ENCODE measurements around the gene NECTIN4. TPM values are rescaled to one million over a fixed set of nuclear protein-coding genes. Genes with fewer than 3 reads are reported as not detected.

Gene NECTIN4
- total and polyA plus RNA-seq, 10 of the 15 experiments (the other 5 are each of a cell fraction or from before 2014, with no cell fraction given), result 2.8 to 8.7 (median 3.7) TPM

DNA sequence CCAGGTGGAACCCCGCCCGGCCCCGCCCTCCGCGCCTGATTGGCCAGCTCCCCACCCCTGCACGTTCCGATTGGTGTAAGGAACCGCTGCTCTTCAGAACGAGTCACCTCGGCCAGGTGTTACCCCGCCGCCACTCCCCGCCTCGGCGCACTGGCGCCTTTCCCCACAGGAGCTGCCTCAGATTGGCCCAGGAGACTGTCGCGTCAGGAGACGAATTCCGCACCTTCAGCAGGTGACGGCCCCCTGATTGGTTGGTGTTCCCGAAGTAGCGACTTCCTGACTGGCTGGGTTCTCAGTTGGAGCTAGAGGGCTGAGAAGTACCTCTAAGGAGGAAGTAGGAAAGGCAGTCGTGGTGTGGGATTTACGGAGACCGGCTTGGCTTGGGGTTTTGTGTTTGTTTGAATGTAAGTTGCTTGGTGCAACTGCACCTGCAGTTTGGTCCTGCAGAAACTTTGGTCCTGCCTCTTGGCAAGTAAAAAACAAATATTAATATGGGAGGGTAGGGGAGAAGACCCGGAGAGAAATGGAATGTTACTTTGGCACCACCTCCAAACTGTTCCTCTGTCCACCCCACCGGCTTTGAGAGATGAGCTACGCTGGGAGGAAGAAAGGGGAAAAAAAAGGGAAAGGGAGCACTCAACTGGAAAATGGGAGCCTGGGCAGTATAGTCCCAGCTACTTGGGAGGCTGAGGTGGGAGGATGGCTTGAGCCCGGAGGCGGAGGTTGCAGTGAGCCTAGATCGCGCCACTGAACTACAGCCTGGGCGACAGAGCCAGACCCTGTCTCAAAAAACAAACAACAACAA, 68.0 kb downstream of the NECTIN4 start:
- peak; percentile 59 for FAIRE-seq
- Histone ChIP-seq H3K27me3 (replicated peaks in 1 of 2; ENCODE audit: control insufficient read depth in 2 of 2, insufficient read depth in 2 of 2, low read length in 1 of 2) (no peaks in the 10 kb centered on the region), H3K4me2 (ENCODE audit: control insufficient read depth, insufficient read depth) (peak overlapping the region; percentile 88), H4K20me1 (ENCODE audit: control insufficient read depth, insufficient read depth) (no peaks in the 10 kb centered on the region), H3K27ac (ENCODE audit: control insufficient read depth, insufficient read depth) (peak overlapping the region; percentile 33), H3K4me1 (ENCODE audit: control insufficient read depth, insufficient read depth, low read length) (peaks cover 19% of the 10 kb centered on the region), H3K36me3 (ENCODE audit: control insufficient read depth in 2 of 2, insufficient read depth in 2 of 2, low read length in 1 of 2) (no peaks in the 10 kb centered on the region), H2AFZ (ENCODE audit: control insufficient read depth, low read depth, low read length) (peak overlapping the region; percentile 83), H3K79me2 (ENCODE audit: control insufficient read depth, insufficient read depth, low read length) (peaks cover 34% of the 10 kb centered on the region), H3K9me3 (replicated peaks; ENCODE audit: control insufficient read depth, insufficient read depth, low read length) (no peaks in the 10 kb centered on the region; the same call in 1 of the 3 replicates), H3K9ac (ENCODE audit: control insufficient read depth, insufficient read depth, low read length) (peak overlapping the region; percentile 68), H3K4me3 (peak overlapping the region; percentile 75)
- in situ Hi-C loops (cut with MboI), result no loop called here
- ChIA-PET POLR2A (interaction anchor here (0.6 to 2.9 kb wide), 17 partner anchors 8 to 134 kb away, joined by 3 to 36 read pairs (median 7); partner anchors contain the start of genes ARHGAP30, TSTD1 and USF1), RAD21 (ENCODE audit: unreplicated experiment) (interaction anchor here (0.6 to 4.4 kb wide), 14 partner anchors 11 to 253 kb away, joined by 3 to 40 read pairs (median 4); partner anchors contain the start of genes ARHGAP30, CD244, ITLN2 and KLHDC9), SMC1A (ENCODE audit: uncharacterized antibody, unreplicated experiment) (interaction anchor here (0.5 to 4.2 kb wide), 19 partner anchors 9 to 115 kb away, joined by 3 to 23 read pairs (median 4); partner anchors contain the start of genes ARHGAP30, KLHDC9, TSTD1 and USF1), CTCF (interaction anchor here (0.6 to 3.4 kb wide), 16 partner anchors 10 to 376 kb away, joined by 3 to 18 read pairs (median 6); partner anchors contain the start of genes ARHGAP30, ITLN2, TSTD1 and USF1)
- WGBS (ENCODE audit: insufficient coverage, insufficient replicate concordance, low lambda C conversion rate, missing lambda C conversion rate), result 23% methylated on average over 32 of the region's 34 CpGs
- intact Hi-C loops (cut with micrococcal nuclease; ENCODE audit: unreplicated experiment), result no loop called here
- peak; percentile 96 for ATAC-seq
- TSS peak; percentile 72 for BruUV-seq (replicated peaks)
- peak; percentile 66 for DNase-seq (ENCODE audit: low read depth, low spot score)
- TF ChIP-seq POLR2AphosphoS2 (IDR thresholded peaks at IDR 0.05; ENCODE audit: low read depth, low read length) (peak; percentile 61; the same call in 1 of the 2 replicates), POLR2AphosphoS5 (IDR thresholded peaks at IDR 0.05; ENCODE audit: low read length) (peak; percentile 56), RFX5 (IDR thresholded peaks at IDR 0.05; ENCODE audit: low read depth, low read length) (peak; percentile 80), TAF1 (IDR thresholded peaks at IDR 0.05; ENCODE audit: borderline replicate concordance, low read depth, low read length) (0 out of 2 replicates have a peak, but pooled peaks have one; percentile 2), ZNF622 (IDR thresholded peaks at IDR 0.05) (no peak), ZBED1 (IDR thresholded peaks at IDR 0.05; ENCODE audit: borderline replicate concordance) (no peak; the same call in 1 of the 2 replicates), POLR2A (IDR thresholded peaks at IDR 0.05; ENCODE audit: low read depth, low read length) (peak; percentile 69; the same call in 1 of the 2 replicates), TCF12 (IDR thresholded peaks at IDR 0.05; ENCODE audit: low read depth, low read length) (peak; percentile 48; the same call in 1 of the 2 replicates), SMAD5 (IDR thresholded peaks at IDR 0.05; ENCODE audit: low read depth) (peak; percentile 61; the same call in 1 of the 2 replicates), NFYA (IDR thresholded peaks at IDR 0.05; ENCODE audit: borderline replicate concordance, low read depth, low read length) (peak; percentile 61; the same call in 1 of the 2 replicates), NFYB (IDR thresholded peaks at IDR 0.05; ENCODE audit: insufficient read depth, low read depth, low read length) (peak; percentile 97)
- TF ChIP-seq, protein P1, sequence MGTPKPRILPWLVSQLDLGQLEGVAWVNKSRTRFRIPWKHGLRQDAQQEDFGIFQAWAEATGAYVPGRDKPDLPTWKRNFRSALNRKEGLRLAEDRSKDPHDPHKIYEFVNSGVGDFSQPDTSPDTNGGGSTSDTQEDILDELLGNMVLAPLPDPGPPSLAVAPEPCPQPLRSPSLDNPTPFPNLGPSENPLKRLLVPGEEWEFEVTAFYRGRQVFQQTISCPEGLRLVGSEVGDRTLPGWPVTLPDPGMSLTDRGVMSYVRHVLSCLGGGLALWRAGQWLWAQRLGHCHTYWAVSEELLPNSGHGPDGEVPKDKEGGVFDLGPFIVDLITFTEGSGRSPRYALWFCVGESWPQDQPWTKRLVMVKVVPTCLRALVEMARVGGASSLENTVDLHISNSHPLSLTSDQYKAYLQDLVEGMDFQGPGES (IDR thresholded peaks at IDR 0.05), result peak; percentile 17; the same call in 1 of the 2 replicates
- TF ChIP-seq, protein P2, sequence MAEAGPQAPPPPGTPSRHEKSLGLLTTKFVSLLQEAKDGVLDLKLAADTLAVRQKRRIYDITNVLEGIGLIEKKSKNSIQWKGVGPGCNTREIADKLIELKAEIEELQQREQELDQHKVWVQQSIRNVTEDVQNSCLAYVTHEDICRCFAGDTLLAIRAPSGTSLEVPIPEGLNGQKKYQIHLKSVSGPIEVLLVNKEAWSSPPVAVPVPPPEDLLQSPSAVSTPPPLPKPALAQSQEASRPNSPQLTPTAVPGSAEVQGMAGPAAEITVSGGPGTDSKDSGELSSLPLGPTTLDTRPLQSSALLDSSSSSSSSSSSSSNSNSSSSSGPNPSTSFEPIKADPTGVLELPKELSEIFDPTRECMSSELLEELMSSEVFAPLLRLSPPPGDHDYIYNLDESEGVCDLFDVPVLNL (IDR thresholded peaks at IDR 0.05; ENCODE audit: low read depth, low read length), result no peak
- TF ChIP-seq, protein P3, sequence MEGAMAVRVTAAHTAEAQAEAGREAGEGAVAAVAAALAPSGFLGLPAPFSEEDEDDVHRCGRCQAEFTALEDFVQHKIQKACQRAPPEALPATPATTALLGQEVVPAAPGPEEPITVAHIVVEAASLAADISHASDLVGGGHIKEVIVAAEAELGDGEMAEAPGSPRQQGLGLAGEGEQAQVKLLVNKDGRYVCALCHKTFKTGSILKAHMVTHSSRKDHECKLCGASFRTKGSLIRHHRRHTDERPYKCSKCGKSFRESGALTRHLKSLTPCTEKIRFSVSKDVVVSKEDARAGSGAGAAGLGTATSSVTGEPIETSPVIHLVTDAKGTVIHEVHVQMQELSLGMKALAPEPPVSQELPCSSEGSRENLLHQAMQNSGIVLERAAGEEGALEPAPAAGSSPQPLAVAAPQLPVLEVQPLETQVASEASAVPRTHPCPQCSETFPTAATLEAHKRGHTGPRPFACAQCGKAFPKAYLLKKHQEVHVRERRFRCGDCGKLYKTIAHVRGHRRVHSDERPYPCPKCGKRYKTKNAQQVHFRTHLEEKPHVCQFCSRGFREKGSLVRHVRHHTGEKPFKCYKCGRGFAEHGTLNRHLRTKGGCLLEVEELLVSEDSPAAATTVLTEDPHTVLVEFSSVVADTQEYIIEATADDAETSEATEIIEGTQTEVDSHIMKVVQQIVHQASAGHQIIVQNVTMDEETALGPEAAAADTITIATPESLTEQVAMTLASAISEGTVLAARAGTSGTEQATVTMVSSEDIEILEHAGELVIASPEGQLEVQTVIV (IDR thresholded peaks at IDR 0.05; ENCODE audit: borderline replicate concordance, partially characterized antibody), result peak; percentile 40
- TF ChIP-seq, protein P4, sequence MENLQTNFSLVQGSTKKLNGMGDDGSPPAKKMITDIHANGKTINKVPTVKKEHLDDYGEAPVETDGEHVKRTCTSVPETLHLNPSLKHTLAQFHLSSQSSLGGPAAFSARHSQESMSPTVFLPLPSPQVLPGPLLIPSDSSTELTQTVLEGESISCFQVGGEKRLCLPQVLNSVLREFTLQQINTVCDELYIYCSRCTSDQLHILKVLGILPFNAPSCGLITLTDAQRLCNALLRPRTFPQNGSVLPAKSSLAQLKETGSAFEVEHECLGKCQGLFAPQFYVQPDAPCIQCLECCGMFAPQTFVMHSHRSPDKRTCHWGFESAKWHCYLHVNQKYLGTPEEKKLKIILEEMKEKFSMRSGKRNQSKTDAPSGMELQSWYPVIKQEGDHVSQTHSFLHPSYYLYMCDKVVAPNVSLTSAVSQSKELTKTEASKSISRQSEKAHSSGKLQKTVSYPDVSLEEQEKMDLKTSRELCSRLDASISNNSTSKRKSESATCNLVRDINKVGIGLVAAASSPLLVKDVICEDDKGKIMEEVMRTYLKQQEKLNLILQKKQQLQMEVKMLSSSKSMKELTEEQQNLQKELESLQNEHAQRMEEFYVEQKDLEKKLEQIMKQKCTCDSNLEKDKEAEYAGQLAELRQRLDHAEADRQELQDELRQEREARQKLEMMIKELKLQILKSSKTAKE (IDR thresholded peaks at IDR 0.05; ENCODE audit: low read depth, poor library complexity, severe bottlenecking), result peak; percentile 35

Data from GM12878 (cell line).